Transverse colon (tissue), 4 donors: Measurements from ENCODE around the gene ACTN4. TPM values are rescaled to one million over a fixed set of nuclear protein-coding genes. Genes with fewer than 3 reads are reported as not detected.

Experiments used
- DNase-seq: peaks from one replicate; pipeline ENCODE4 v3.0.0-alpha.2; 2019
- H3K27ac ChIP-seq, 4 donors: fragments of 200-600 bp; sonication (generic); 2 replicates each; pipeline ENCODE4 v1.5.1; 2016 to 2018; ENCODE audit warnings: inconsistent platforms in 4 of 4
- H3K27me3 ChIP-seq: fragments of 200-600 bp; sonication (generic); 2 replicates; pipeline ENCODE4 v1.5.1; 2017; ENCODE audit warnings: inconsistent platforms
- H3K36me3 ChIP-seq, 4 donors: fragments of 200-600 bp; sonication (generic); 2 replicates each; pipeline ENCODE4 v1.5.1; 2017 to 2019; ENCODE audit warnings: inconsistent platforms in 4 of 4
- H3K4me1 ChIP-seq, 4 donors: fragments of 200-600 bp; sonication (generic); 2 replicates each; pipeline ENCODE4 v1.5.1; 2017 to 2020; ENCODE audit warnings: inconsistent platforms in 4 of 4
- H3K4me3 ChIP-seq, 4 donors: fragments of 200-600 bp; sonication (generic); 1 replicate in 1 of 4; 2 replicates in 3 of 4; pipeline versions ENCODE4 v1.5.1 to v1.6.1; 2017 to 2019; ENCODE audit warnings: inconsistent platforms in 4 of 4
- H3K9me3 ChIP-seq, 2 donors: fragments of 200-600 bp; sonication (generic); 2 replicates each; pipeline ENCODE4 v1.5.1; 2017 to 2019; ENCODE audit warnings: inconsistent platforms in 2 of 2
- CTCF ChIP-seq, 5 experiments: fragments of 200-600 bp in 3 of 5; fragments of 450-650 bp in 2 of 5; sonication (generic) in 3 of 5; IDR thresholded peaks; 1 replicate in 2 of 5; 2 replicates in 3 of 5; pipeline ENCODE4 v1.5.1; 2016 to 2017; ENCODE audit warnings: antibody characterized with exemption in 5 of 5, inconsistent platforms in 3 of 5, mild to moderate bottlenecking in 2 of 5, moderate library complexity in 1 of 5
- EP300 ChIP-seq: sonication (generic); formaldehyde crosslinking; IDR thresholded peaks from one replicate; pipeline ENCODE4 v1.6.1; 2017; ENCODE audit warnings: antibody characterized with exemption, low read depth
- POLR2A ChIP-seq: fragments of 450-650 bp; IDR thresholded peaks from one replicate; pipeline ENCODE4 v1.6.1; 2016; ENCODE audit warnings: antibody characterized with exemption, mild to moderate bottlenecking, moderate library complexity
- POLR2AphosphoS5 ChIP-seq, 3 donors: sonication (generic); formaldehyde crosslinking; IDR thresholded peaks; one replicate each; pipeline ENCODE4 v1.6.1; 2016; ENCODE audit warnings: antibody characterized with exemption in 3 of 3
- WGBS, 2 donors: methylation state at CpG; one replicate each; pipeline ENCODE4 v1.1.5; 2018; ENCODE audit warnings: low coverage in 1 of 2; 5-methylcytosine and 5-hydroxymethylcytosine counted together
- in situ Hi-C, 4 donors: fragments of 200-750 bp; cut with MboI; loops; one replicate each; pipeline versions ENCODE4 v1.15.0 to v1.15.1; 2017; ENCODE audit warnings: low sequenced_read_pairs in 3 of 4, low pct_ligation_motif_present in 1 of 4, low pct_unique_long_range_greater_than_20kb in 1 of 4
- intact Hi-C: fragments of 100-400 bp; cut with DNase I; formaldehyde crosslinking; loops from one replicate; pipeline ENCODE4 v1.15.1; 2023; ENCODE audit warnings: low total_unique reads
- total RNA-seq, 4 donors: library from RNA; depleted of rRNA; stranded (reverse); fragments of >200 nt; gene quantifications; one replicate each; pipeline ENCODE4 v1.1.0, GENCODE V29; 2016

The ACTN4 gene
- total RNA-seq, 4 donors from 2014 or later, result 458 to 1,080 (median 723) TPM

GRCh38 chr19:38728752-38729541 lies 81.5 kb downstream of the ACTN4 start:
- 50 to 85% methylated on average over 1 to 26 of the region's 37 CpGs for WGBS, 2 donors

GRCh38 chr19:38729653-38730469 lies 82.4 kb downstream of the ACTN4 start:
- Histone ChIP-seq H3K9me3 (no peaks in the 10 kb centered on the region), H3K4me3 (no peak overlapping the region), H3K36me3 (peaks cover 0 to 31% (median 13%) of the 10 kb centered on the region in 4 donors), H3K27me3 (no peaks in the 10 kb centered on the region), H3K27ac (peak overlapping the region; percentile 82 to 89 (median 85)), H3K4me1 (peaks cover 4 to 50% (median 33%) of the 10 kb centered on the region in 4 donors)
- peak; percentile 80 for DNase-seq
- intact Hi-C loops (no loop called here), in situ Hi-C loops (no loop called here)
- WGBS, 2 donors, result 66 to 81% methylated on average over 12 to 17 of the region's 17 CpGs
- TF ChIP-seq CTCF (IDR thresholded peaks at IDR 0.05) (peak; percentile 78 to 83 (median 80)), POLR2A (no peak), POLR2AphosphoS5 (IDR thresholded peaks at IDR 0.05) (peak in 1 of 3 donors; percentile 6), EP300 (no peak)

More at GRCh38 chr19:38728752-38729541, 81.5 kb downstream of the ACTN4 start:
- no peaks in the 10 kb centered on the region for H3K9me3 ChIP-seq
- in situ Hi-C loops, result no loop called here
- no peak for DNase-seq
- H3K36me3 ChIP-seq, result peaks cover 0 to 40% (median 19%) of the 10 kb centered on the region in 4 donors
- TF ChIP-seq CTCF (IDR thresholded peaks at IDR 0.05), result no peak
- no peak for TF ChIP-seq POLR2A
- TF ChIP-seq EP300, result no peak
- TF ChIP-seq POLR2AphosphoS5 (IDR thresholded peaks at IDR 0.05), result no peak
- H3K4me3 ChIP-seq, result no peak overlapping the region
- H3K4me1 ChIP-seq, result peaks cover 4 to 43% (median 25%) of the 10 kb centered on the region in 4 donors
- H3K27ac ChIP-seq, result peak overlapping the region; percentile 59 to 84 (median 76)
- H3K27me3 ChIP-seq, result no peaks in the 10 kb centered on the region
- intact Hi-C loops, result no loop called here

- intact Hi-C loops (no loop called here), in situ Hi-C loops (no loop called here)
- TF ChIP-seq POLR2A, result no peak
- TF ChIP-seq POLR2AphosphoS5 (IDR thresholded peaks at IDR 0.05), result no peak
- TF ChIP-seq CTCF (IDR thresholded peaks at IDR 0.05), result no peak
- TF ChIP-seq EP300, result no peak
- 17 to 84% methylated on average over 1 to 7 of the region's 7 CpGs for WGBS, 2 donors
- Histone ChIP-seq H3K27me3 (no peaks in the 10 kb centered on the region), H3K4me1 (peaks cover 4 to 55% (median 38%) of the 10 kb centered on the region in 4 donors), H3K27ac (peak overlapping the region; percentile 82 to 89 (median 85)), H3K9me3 (no peaks in the 10 kb centered on the region), H3K4me3 (no peak overlapping the region), H3K36me3 (peaks cover 0 to 27% (median 10%) of the 10 kb centered on the region in 4 donors)
- no peak for DNase-seq
Measured at GRCh38 chr19:38730470-38730730, 83.0 kb downstream of the ACTN4 start.
